Lower lobe of right lung (tissue), 2 donors: Measurements from ENCODE around the gene RLF. TPM values are rescaled to one million over a fixed set of nuclear protein-coding genes. Genes with fewer than 3 reads are reported as not detected.

Experiments
- ATAC-seq, 2 donors: fragments of 200-7000 bp; cut with Tn5 transposase; one replicate each; pipeline ENCODE4 v1.9.1; 2020 to 2022; ENCODE audit warnings: mild to moderate bottlenecking in 2 of 2, moderate library complexity in 2 of 2
- DNase-seq: peaks from one replicate; pipeline ENCODE4 v3.0.0-alpha.2; 2020
- H3K27ac ChIP-seq: fragments of 200-600 bp; one replicate; pipeline ENCODE4 v1.8.0; 2022
- H3K27me3 ChIP-seq: fragments of 200-600 bp; one replicate; pipeline ENCODE4 v1.8.0; 2022; ENCODE audit warnings: low read depth
- H3K36me3 ChIP-seq: fragments of 200-600 bp; one replicate; pipeline ENCODE4 v1.8.0; 2022; ENCODE audit warnings: mild to moderate bottlenecking
- H3K4me1 ChIP-seq: fragments of 200-600 bp; one replicate; pipeline ENCODE4 v1.8.0; 2022
- H3K4me3 ChIP-seq: fragments of 200-600 bp; one replicate; pipeline ENCODE4 v1.8.0; 2022; ENCODE audit warnings: mild to moderate bottlenecking
- H3K9me3 ChIP-seq: fragments of 200-600 bp; one replicate; pipeline ENCODE4 v1.8.0; 2022
- intact Hi-C: fragments of 100-400 bp; cut with DNase I; formaldehyde crosslinking; loops from one replicate; pipeline ENCODE4 v1.11.0; 2022
- total RNA-seq: library from RNA; stranded (reverse); fragmentation: NEBNext Ultra II Directional; extraction: Animal tissue kit (Norgen Biotek cat#: 25700); gene quantifications from one replicate; pipeline ENCODE4 v1.2.1, GENCODE V29; 2021
- TF ChIP-seq, protein P1 (sequence below): fragments of 200-600 bp; IDR thresholded peaks from one replicate; pipeline ENCODE4 v1.8.0; 2022; ENCODE audit warnings: antibody characterized with exemption, mild to moderate bottlenecking
- donor health status: DM: no; HTN: yes; CAD: no; lungs with severe emphysema.

RLF gene
- total RNA-seq, 1 donor from 2014 or later, result 13.4 TPM

- DNase-seq (no peak), ATAC-seq (no peak)
- H3K4me1 ChIP-seq, result no peaks in the 10 kb centered on the region
- H3K36me3 ChIP-seq, result no peaks in the 10 kb centered on the region
- H3K9me3 ChIP-seq, result no peaks in the 10 kb centered on the region
- no peak overlapping the region for H3K27ac ChIP-seq
- no peak overlapping the region for H3K4me3 ChIP-seq
- H3K27me3 ChIP-seq, result peaks cover 27% of the 10 kb centered on the region
- TF ChIP-seq, protein P1, sequence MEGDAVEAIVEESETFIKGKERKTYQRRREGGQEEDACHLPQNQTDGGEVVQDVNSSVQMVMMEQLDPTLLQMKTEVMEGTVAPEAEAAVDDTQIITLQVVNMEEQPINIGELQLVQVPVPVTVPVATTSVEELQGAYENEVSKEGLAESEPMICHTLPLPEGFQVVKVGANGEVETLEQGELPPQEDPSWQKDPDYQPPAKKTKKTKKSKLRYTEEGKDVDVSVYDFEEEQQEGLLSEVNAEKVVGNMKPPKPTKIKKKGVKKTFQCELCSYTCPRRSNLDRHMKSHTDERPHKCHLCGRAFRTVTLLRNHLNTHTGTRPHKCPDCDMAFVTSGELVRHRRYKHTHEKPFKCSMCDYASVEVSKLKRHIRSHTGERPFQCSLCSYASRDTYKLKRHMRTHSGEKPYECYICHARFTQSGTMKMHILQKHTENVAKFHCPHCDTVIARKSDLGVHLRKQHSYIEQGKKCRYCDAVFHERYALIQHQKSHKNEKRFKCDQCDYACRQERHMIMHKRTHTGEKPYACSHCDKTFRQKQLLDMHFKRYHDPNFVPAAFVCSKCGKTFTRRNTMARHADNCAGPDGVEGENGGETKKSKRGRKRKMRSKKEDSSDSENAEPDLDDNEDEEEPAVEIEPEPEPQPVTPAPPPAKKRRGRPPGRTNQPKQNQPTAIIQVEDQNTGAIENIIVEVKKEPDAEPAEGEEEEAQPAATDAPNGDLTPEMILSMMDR, result no peak
- intact Hi-C loops, result no loop called here
Observed at GRCh38 chr1:40130892-40131291, 30.3 kb upstream of the RLF start.

GRCh38 chr1:40132383-40133311 is 28.5 kb upstream of the RLF start:
- no peak for ATAC-seq
- Histone ChIP-seq H3K27me3 (peaks cover 20% of the 10 kb centered on the region), H3K27ac (no peak overlapping the region), H3K4me1 (no peaks in the 10 kb centered on the region), H3K9me3 (no peaks in the 10 kb centered on the region), H3K4me3 (peak overlapping the region; percentile 23), H3K36me3 (no peaks in the 10 kb centered on the region)
- intact Hi-C loops, result no loop called here
- no peak for DNase-seq
- TF ChIP-seq, protein P1, result no peak

- DNase-seq, result no peak
- intact Hi-C loops, result no loop called here
- no peak for ATAC-seq
- Histone ChIP-seq H3K36me3 (no peaks in the 10 kb centered on the region), H3K4me3 (no peak overlapping the region), H3K27ac (no peak overlapping the region), H3K4me1 (no peaks in the 10 kb centered on the region), H3K27me3 (peaks cover 20% of the 10 kb centered on the region), H3K9me3 (no peaks in the 10 kb centered on the region)
- TF ChIP-seq, protein P1, result no peak
Observed at GRCh38 chr1:40133312-40133665, 27.9 kb upstream of the RLF start.

- no peak overlapping the region for H3K4me3 ChIP-seq
- H3K4me1 ChIP-seq, result no peaks in the 10 kb centered on the region
- no peaks in the 10 kb centered on the region for H3K36me3 ChIP-seq
- H3K27me3 ChIP-seq, result peaks cover 20% of the 10 kb centered on the region
- intact Hi-C loops, result no loop called here
- H3K9me3 ChIP-seq, result no peaks in the 10 kb centered on the region
- TF ChIP-seq, protein P1, result no peak
- no peak for ATAC-seq
- no peak overlapping the region for H3K27ac ChIP-seq
- no peak for DNase-seq
Observed at GRCh38 chr1:40133839-40134238, 27.3 kb upstream of the RLF start.

DNA sequence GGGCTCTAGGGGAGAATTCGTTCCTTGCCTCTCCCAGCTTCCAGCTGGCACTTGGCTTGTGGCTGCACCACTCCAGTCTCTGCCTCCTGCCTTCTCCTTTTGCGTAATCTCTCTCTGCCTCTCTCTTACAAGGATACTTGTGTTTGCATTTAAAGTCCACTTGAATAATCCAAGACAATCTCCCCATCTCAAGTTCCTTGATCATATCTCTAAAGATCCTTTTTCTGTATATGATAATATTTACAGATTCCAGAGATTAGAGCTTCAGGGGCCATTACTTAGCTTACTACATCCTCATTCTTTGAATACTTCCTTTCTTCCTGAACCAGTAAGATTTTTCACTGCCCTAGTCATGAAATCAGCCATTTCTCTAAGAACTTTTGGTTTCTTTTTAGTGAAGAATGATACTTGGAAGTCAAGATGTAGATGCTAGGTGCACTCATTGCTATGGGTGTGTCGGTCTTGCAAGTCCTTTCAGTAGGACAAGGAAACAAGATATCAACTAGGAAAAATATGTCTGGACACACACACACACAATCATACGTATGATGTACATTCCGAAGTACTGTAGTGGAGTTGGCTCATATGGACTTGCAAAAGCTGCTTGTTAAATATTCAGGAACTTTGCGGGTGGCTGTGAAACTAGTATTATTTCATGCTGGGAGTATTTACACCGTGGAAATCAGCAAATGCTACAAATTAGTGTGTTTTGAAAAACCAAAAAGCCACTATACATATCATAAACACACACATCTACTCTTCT is 20.8 kb upstream of the RLF start:
- intact Hi-C loops, result loop anchor here (10.0 kb wide), 1 partner anchor 194 kb away; no protein-coding TSS in a partner anchor
- TF ChIP-seq, protein P1, result no peak
- DNase-seq (peak; percentile 52), ATAC-seq (peak; percentile 74 to 80)
- H3K4me1 ChIP-seq, result no peaks in the 10 kb centered on the region
- H3K4me3 ChIP-seq, result no peak overlapping the region
- peak overlapping the region; percentile 44 for H3K27ac ChIP-seq
- no peaks in the 10 kb centered on the region for H3K9me3 ChIP-seq
- no peaks in the 10 kb centered on the region for H3K36me3 ChIP-seq
- no peaks in the 10 kb centered on the region for H3K27me3 ChIP-seq
